SK-N-SH (cell line): ENCODE measurements around the gene REXO5. TPM values are rescaled to one million over a fixed set of nuclear protein-coding genes. Genes with fewer than 3 reads are reported as not detected.

Source experiments
- CTCF ChIA-PET: fragments of 300-600, 350-600 bp; formaldehyde crosslinking; extraction: SDS; loops from one replicate; lab custom pipeline; 2021; lab: Yijun Ruan, JAX
- POLR2A ChIA-PET: fragments of 350-600 bp; sonication (Branson Sonifier 250); formaldehyde crosslinking; extraction: SDS; loops from one replicate; lab custom pipeline; 2020; ENCODE audit warnings: antibody characterized with exemption, inconsistent platforms; lab: Yijun Ruan, JAX
- DNase-seq: peaks from one replicate; pipeline ENCODE4 v3.0.0; 2012
- H2AFZ ChIP-seq: fragments of 200-600 bp; sonication (generic); 2 replicates; pipeline ENCODE4 v1.8.1; 2016; ENCODE audit warnings: antibody characterized with exemption, mild to moderate bottlenecking, low read depth
- H3F3A ChIP-seq: fragments of 200-600 bp; sonication (generic); replicated peaks from 2 replicates; pipeline ENCODE3; 2016; ENCODE audit warnings: antibody characterized with exemption, mild to moderate bottlenecking; ENCODE audit not compliant: insufficient read depth
- H3K27ac ChIP-seq, 2 experiments: fragments of 200-500 bp in 1 of 2; fragments of 200-600 bp in 1 of 2; sonication (Bioruptor generic) in 1 of 2; sonication (generic), shearing (Covaris generic) in 1 of 2; 2 replicates each; pipeline versions ENCODE4 v1.5.1 to v1.6.1; 2014 to 2016; ENCODE audit warnings: low read depth in 2 of 2, inconsistent platforms in 1 of 2, low read length in 1 of 2, mild to moderate bottlenecking in 1 of 2, mixed read lengths in 1 of 2
- H3K27me3 ChIP-seq: fragments of 200-600 bp; sonication (generic), shearing (Covaris generic); 2 replicates; pipeline ENCODE4 v1.6.1; 2016; ENCODE audit warnings: mixed run types; ENCODE audit not compliant: insufficient read depth
- H3K36me3 ChIP-seq, 2 experiments: fragments of 200-500 bp in 1 of 2; fragments of 200-600 bp in 1 of 2; sonication (Bioruptor generic) in 1 of 2; sonication (generic) in 1 of 2; replicated peaks in 1 of 2; 2 replicates each; pipeline versions ENCODE3 to v1.5.1; 2014 to 2016; ENCODE audit warnings: low read length in 1 of 2, mild to moderate bottlenecking in 1 of 2; ENCODE audit not compliant: insufficient read depth in 2 of 2, control insufficient read depth in 1 of 2
- H3K4me1 ChIP-seq, 2 experiments: fragments of 200-500 bp in 1 of 2; fragments of 200-600 bp in 1 of 2; sonication (Bioruptor generic) in 1 of 2; sonication (generic), shearing (Covaris generic) in 1 of 2; 2 replicates each; pipeline versions ENCODE4 v1.5.1 to v1.6.1; 2014 to 2016; ENCODE audit warnings: low read depth in 1 of 2, low read length in 1 of 2, mixed run types in 1 of 2; ENCODE audit not compliant: insufficient read depth in 2 of 2, control insufficient read depth in 1 of 2
- H3K4me2 ChIP-seq: fragments of 200-600 bp; sonication (generic), shearing (Covaris generic); 2 replicates; pipeline ENCODE4 v1.6.1; 2017; ENCODE audit warnings: mixed run types
- H3K4me3 ChIP-seq, 2 experiments: fragments of 200-500 bp in 1 of 2; fragments of 200-600 bp in 1 of 2; sonication (Bioruptor generic) in 1 of 2; sonication (generic), shearing (Covaris generic) in 1 of 2; 2 replicates each; pipeline versions ENCODE4 v1.5.1 to v1.8.1; 2014 to 2016; ENCODE audit warnings: low read depth in 2 of 2, inconsistent platforms in 1 of 2, low read length in 1 of 2, mild to moderate bottlenecking in 1 of 2, mixed read lengths in 1 of 2, moderate library complexity in 1 of 2
- H3K79me2 ChIP-seq: fragments of 200-600 bp; sonication (generic); 2 replicates; pipeline ENCODE4 v1.8.1; 2017; ENCODE audit warnings: mild to moderate bottlenecking; ENCODE audit not compliant: insufficient read depth
- H3K9ac ChIP-seq: fragments of 200-600 bp; sonication (generic); 2 replicates; pipeline ENCODE4 v1.6.1; 2017; ENCODE audit warnings: mixed run types
- H3K9me2 ChIP-seq: fragments of 200-600 bp; sonication (generic); 2 replicates; pipeline ENCODE4 v1.6.1; 2017; ENCODE audit warnings: mixed run types
- H3K9me3 ChIP-seq: fragments of 200-600 bp; sonication (generic); 2 replicates; pipeline ENCODE4 v1.6.1; 2017; ENCODE audit warnings: mixed run types, mild to moderate bottlenecking, moderate library complexity
- H4K20me1 ChIP-seq: fragments of 200-600 bp; sonication (generic); 2 replicates; pipeline ENCODE4 v1.6.1; 2017; ENCODE audit warnings: mild to moderate bottlenecking, mixed run types; ENCODE audit not compliant: insufficient read depth
- ELF1 ChIP-seq: IDR thresholded peaks from 2 replicates; pipeline ENCODE4 v1.4.0; 2012
- FOXJ3 ChIP-seq: sonication (generic); formaldehyde crosslinking; IDR thresholded peaks from 2 replicates; pipeline ENCODE4 v1.5.1; 2020; ENCODE audit warnings: mild to moderate bottlenecking, missing genetic modification reagents
- FOXM1 ChIP-seq: IDR thresholded peaks from 2 replicates; pipeline ENCODE4 v1.4.0; 2012; ENCODE audit warnings: low read depth, mild to moderate bottlenecking
- GABPA ChIP-seq: IDR thresholded peaks from 2 replicates; pipeline ENCODE4 v1.4.0; 2012; ENCODE audit warnings: low read depth, mild to moderate bottlenecking
- GATA2 ChIP-seq: sonication (generic); formaldehyde crosslinking; IDR thresholded peaks from 2 replicates; pipeline ENCODE4 v1.5.0; 2020; ENCODE audit warnings: mild to moderate bottlenecking, missing genetic modification reagents
- JUND ChIP-seq: IDR thresholded peaks from 2 replicates; pipeline ENCODE4 v1.4.0; 2012
- MEF2A ChIP-seq: IDR thresholded peaks from 2 replicates; pipeline ENCODE4 v1.4.0; 2012; ENCODE audit warnings: low read depth, borderline replicate concordance
- MXI1 ChIP-seq: IDR thresholded peaks from 2 replicates; pipeline ENCODE4 v1.6.1; 2012; ENCODE audit warnings: mild to moderate bottlenecking, low read depth, low read length, improper control_type of control experiment
- POLR2AphosphoS5 ChIP-seq: IDR thresholded peaks from 2 replicates; pipeline ENCODE4 v1.6.1; 2012; ENCODE audit warnings: low read depth, low read length
- RAD21 ChIP-seq: IDR thresholded peaks from 2 replicates; pipeline ENCODE4 v1.6.1; 2012; ENCODE audit warnings: mild to moderate bottlenecking, low read length
- RFX5 ChIP-seq: IDR thresholded peaks from 2 replicates; pipeline ENCODE4 v1.6.1; 2012; ENCODE audit warnings: mild to moderate bottlenecking, improper control_type of control experiment, low read length
- SIN3A ChIP-seq: IDR thresholded peaks from 2 replicates; pipeline ENCODE4 v1.6.1; 2012; ENCODE audit warnings: low read depth, mild to moderate bottlenecking, low read length, moderate library complexity, borderline replicate concordance
- TEAD4 ChIP-seq: IDR thresholded peaks from 2 replicates; pipeline ENCODE4 v1.4.0; 2012; ENCODE audit warnings: mild to moderate bottlenecking, borderline replicate concordance; ENCODE audit not compliant: insufficient read depth
- WGBS: methylation state at CpG from one replicate; pipeline ENCODE4 v1.1.6; 2017; ENCODE audit warnings: low lambda C conversion rate; 5-methylcytosine and 5-hydroxymethylcytosine counted together
- polyA plus RNA-seq, 3 experiments: library from polyadenylated mRNA; depleted of rRNA; stranded (reverse); fragments of >200 nt; gene quantifications; 2 replicates each; pipeline ENCODE4 v1.2.3, GENCODE V29; 2012
- TF ChIP-seq, protein P1 (sequence below): IDR thresholded peaks from 2 replicates; pipeline ENCODE4 v1.6.1; 2012; ENCODE audit warnings: mild to moderate bottlenecking, low read depth, low read length, moderate library complexity
- TF ChIP-seq, protein P2 (sequence below): IDR thresholded peaks from 2 replicates; pipeline ENCODE4 v1.4.0; 2012; ENCODE audit warnings: low read depth, borderline replicate concordance

REXO5 gene
- polyA plus RNA-seq, 1 of the 3 experiments (the other 2 are of a cell fraction) = 3.8 TPM

DNA sequence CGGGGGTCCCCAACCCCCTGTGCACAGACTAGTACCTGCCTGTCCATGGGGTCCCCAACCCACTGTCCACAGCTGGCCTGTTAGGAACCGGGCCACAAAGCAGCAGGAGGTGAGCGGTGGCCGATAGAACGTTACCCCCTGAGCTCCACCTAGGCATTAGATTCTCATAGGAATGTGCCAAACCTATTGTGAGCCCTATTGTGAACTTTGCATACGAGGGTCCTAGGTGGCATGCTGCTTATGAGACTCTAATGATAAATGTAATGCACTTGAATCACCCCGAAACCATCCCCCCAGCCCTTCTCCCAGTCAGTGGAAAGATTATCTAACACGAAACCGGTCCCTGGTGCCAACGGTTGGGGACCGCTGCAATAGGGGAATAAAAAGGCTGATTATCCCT, 1.5 kb downstream of the REXO5 start:
- POLR2A ChIA-PET = no interaction called here

DNA sequence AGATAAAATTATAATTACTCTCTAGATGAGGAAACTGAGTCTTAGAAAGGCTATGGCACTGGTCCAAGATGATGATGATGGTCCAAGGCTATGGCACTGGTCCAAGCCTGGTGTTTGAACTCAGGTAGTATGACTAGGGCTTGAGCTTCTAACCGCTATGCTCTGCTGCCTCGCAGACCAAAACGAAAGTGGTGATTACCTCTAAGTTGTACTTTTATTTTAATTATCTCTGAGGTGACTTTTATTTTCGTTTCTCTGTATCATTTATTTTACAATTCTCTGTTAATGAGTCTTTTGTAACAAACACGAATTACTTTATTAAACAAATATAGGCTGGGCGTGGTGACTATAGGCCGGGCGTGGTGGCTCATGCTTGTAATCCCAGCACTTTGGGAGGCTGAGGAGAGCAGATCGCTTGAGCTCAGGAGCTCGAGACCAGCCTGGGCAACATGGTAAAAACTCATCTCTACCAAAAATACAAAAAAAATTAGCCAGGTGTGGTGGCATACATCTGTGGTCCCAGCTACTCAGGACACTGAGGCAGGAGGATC, 5.6 kb downstream of the REXO5 start:
- POLR2A ChIA-PET = no interaction called here
- WGBS = 88% methylated on average over 10 of the region's 10 CpGs

More for the DNA sequence above, 1.5 kb downstream of the REXO5 start:
- no peak overlapping the region; the same call in 1 of the 2 replicates for H3K9ac ChIP-seq
- H3K4me1 ChIP-seq = peaks cover 2 to 4% of the 10 kb centered on the region in 2 experiments; a peak in 2 of 4 replicates
- no peaks in the 10 kb centered on the region for H3K36me3 ChIP-seq
- H3F3A ChIP-seq = peaks cover 32% of the 10 kb centered on the region
- no peaks in the 10 kb centered on the region for H3K9me2 ChIP-seq
- peak overlapping the region in 1 of 2 experiments; percentile 80; a peak in 1 of 4 replicates for H3K27ac ChIP-seq
- H3K27me3 ChIP-seq = no peaks in the 10 kb centered on the region
- H3K4me2 ChIP-seq = peak overlapping the region; percentile 93
- DNase-seq = no peak
- WGBS = 93% methylated on average over 11 of the region's 11 CpGs
- H3K4me3 ChIP-seq = no peak overlapping the region; a peak in 1 of 4 replicates
- TF ChIP-seq, protein P1, sequence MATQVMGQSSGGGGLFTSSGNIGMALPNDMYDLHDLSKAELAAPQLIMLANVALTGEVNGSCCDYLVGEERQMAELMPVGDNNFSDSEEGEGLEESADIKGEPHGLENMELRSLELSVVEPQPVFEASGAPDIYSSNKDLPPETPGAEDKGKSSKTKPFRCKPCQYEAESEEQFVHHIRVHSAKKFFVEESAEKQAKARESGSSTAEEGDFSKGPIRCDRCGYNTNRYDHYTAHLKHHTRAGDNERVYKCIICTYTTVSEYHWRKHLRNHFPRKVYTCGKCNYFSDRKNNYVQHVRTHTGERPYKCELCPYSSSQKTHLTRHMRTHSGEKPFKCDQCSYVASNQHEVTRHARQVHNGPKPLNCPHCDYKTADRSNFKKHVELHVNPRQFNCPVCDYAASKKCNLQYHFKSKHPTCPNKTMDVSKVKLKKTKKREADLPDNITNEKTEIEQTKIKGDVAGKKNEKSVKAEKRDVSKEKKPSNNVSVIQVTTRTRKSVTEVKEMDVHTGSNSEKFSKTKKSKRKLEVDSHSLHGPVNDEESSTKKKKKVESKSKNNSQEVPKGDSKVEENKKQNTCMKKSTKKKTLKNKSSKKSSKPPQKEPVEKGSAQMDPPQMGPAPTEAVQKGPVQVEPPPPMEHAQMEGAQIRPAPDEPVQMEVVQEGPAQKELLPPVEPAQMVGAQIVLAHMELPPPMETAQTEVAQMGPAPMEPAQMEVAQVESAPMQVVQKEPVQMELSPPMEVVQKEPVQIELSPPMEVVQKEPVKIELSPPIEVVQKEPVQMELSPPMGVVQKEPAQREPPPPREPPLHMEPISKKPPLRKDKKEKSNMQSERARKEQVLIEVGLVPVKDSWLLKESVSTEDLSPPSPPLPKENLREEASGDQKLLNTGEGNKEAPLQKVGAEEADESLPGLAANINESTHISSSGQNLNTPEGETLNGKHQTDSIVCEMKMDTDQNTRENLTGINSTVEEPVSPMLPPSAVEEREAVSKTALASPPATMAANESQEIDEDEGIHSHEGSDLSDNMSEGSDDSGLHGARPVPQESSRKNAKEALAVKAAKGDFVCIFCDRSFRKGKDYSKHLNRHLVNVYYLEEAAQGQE = no peak
- TF ChIP-seq POLR2AphosphoS5 (no peak), FOXM1 (no peak), RAD21 (no peak), GATA2 (CRISPR knock-in tag) (no peak), ELF1 (no peak), GABPA (no peak), MXI1 (no peak), JUND (no peak)
- H3K79me2 ChIP-seq = peaks cover 26% of the 10 kb centered on the region; the same call in 1 of the 2 replicates
- H3K9me3 ChIP-seq = no peaks in the 10 kb centered on the region
- CTCF ChIA-PET = interaction anchor here (2.1 kb wide), 1 partner anchor 42 kb away, joined by 8 read pairs; no protein-coding TSS in a partner anchor
- H2AFZ ChIP-seq = peak overlapping the region; percentile 95; the same call in 1 of the 2 replicates
- H4K20me1 ChIP-seq = no peaks in the 10 kb centered on the region

More for the DNA sequence above, 5.6 kb downstream of the REXO5 start:
- Histone ChIP-seq H3K4me2 (no peak overlapping the region), H3K4me3 (no peak overlapping the region), H3K9me2 (no peaks in the 10 kb centered on the region), H3K27ac (no peak overlapping the region), H2AFZ (no peak overlapping the region), H3K4me1 (peaks cover 0 to 2% of the 10 kb centered on the region in 2 experiments; a peak in 1 of 4 replicates), H3K79me2 (peaks cover 13% of the 10 kb centered on the region; the same call in 1 of the 2 replicates), H4K20me1 (no peaks in the 10 kb centered on the region), H3K9ac (no peak overlapping the region), H3K36me3 (peaks cover under 1 to 11% of the 10 kb centered on the region in 2 experiments), H3F3A (peaks cover 16% of the 10 kb centered on the region), H3K9me3 (no peaks in the 10 kb centered on the region), H3K27me3 (no peaks in the 10 kb centered on the region)
- CTCF ChIA-PET = interaction anchor here (2.3 kb wide), 1 partner anchor 38 kb away, joined by 7 read pairs; no protein-coding TSS in a partner anchor
- DNase-seq = no peak
- no peak for TF ChIP-seq MEF2A
- TF ChIP-seq FOXJ3 = no peak
- TF ChIP-seq, protein P1 = no peak
- TF ChIP-seq, protein P2, sequence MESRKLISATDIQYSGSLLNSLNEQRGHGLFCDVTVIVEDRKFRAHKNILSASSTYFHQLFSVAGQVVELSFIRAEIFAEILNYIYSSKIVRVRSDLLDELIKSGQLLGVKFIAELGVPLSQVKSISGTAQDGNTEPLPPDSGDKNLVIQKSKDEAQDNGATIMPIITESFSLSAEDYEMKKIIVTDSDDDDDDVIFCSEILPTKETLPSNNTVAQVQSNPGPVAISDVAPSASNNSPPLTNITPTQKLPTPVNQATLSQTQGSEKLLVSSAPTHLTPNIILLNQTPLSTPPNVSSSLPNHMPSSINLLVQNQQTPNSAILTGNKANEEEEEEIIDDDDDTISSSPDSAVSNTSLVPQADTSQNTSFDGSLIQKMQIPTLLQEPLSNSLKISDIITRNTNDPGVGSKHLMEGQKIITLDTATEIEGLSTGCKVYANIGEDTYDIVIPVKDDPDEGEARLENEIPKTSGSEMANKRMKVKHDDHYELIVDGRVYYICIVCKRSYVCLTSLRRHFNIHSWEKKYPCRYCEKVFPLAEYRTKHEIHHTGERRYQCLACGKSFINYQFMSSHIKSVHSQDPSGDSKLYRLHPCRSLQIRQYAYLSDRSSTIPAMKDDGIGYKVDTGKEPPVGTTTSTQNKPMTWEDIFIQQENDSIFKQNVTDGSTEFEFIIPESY = no peak
- TF ChIP-seq RFX5 = no peak
- no peak for TF ChIP-seq TEAD4
- TF ChIP-seq SIN3A = no peak
